Measurements from ENCODE around the gene AAR2. TPM values are rescaled to one million over a fixed set of nuclear protein-coding genes. Genes with fewer than 3 reads are reported as not detected.

Gene AAR2
- polyA plus RNA-seq, 1 donor from 2014 or later = 28.1 TPM

GRCh38 chr20:36217226-36217625 is 19.1 kb upstream of the AAR2 start:
- no peaks in the 10 kb centered on the region for H3K27me3 ChIP-seq (ENCODE audit: insufficient read depth, low read depth, low read length)
- no peak overlapping the region for H3K4me3 ChIP-seq (ENCODE audit: low read length)
- H3K79me2 ChIP-seq (replicated peaks; ENCODE audit: insufficient read depth, low read length) = no peaks in the 10 kb centered on the region
- no peak overlapping the region for H3K9ac ChIP-seq (ENCODE audit: low read length)
- H3K9me3 ChIP-seq (ENCODE audit: low read length) = no peaks in the 10 kb centered on the region
- H2AFZ ChIP-seq (ENCODE audit: low read depth, low read length) = no peak overlapping the region
- no peaks in the 10 kb centered on the region for H3F3A ChIP-seq (ENCODE audit: insufficient read depth, low read length, poor library complexity, severe bottlenecking)
- peaks cover 12% of the 10 kb centered on the region for H3K36me3 ChIP-seq (ENCODE audit: insufficient read depth, low read length)
- no peak overlapping the region for H3K27ac ChIP-seq (ENCODE audit: low read length)
- H4K20me1 ChIP-seq (ENCODE audit: insufficient read depth) = no peaks in the 10 kb centered on the region
- TF ChIP-seq SMC3 (conservative IDR thresholded peaks at IDR 0.05; ENCODE audit: poor library complexity) (no peak), TAF1 (IDR thresholded peaks at IDR 0.05; ENCODE audit: low read depth) (no peak), REST (IDR thresholded peaks at IDR 0.05; ENCODE audit: borderline replicate concordance) (no peak), RAD21 (conservative IDR thresholded peaks at IDR 0.05) (no peak), CTCF (IDR thresholded peaks at IDR 0.05; ENCODE audit: poor library complexity, severe bottlenecking) (no peak)
- no peak overlapping the region for H3K4me2 ChIP-seq (ENCODE audit: low read length)
- no peaks in the 10 kb centered on the region for H3K9me2 ChIP-seq (ENCODE audit: insufficient read depth, low read length)

DNA sequence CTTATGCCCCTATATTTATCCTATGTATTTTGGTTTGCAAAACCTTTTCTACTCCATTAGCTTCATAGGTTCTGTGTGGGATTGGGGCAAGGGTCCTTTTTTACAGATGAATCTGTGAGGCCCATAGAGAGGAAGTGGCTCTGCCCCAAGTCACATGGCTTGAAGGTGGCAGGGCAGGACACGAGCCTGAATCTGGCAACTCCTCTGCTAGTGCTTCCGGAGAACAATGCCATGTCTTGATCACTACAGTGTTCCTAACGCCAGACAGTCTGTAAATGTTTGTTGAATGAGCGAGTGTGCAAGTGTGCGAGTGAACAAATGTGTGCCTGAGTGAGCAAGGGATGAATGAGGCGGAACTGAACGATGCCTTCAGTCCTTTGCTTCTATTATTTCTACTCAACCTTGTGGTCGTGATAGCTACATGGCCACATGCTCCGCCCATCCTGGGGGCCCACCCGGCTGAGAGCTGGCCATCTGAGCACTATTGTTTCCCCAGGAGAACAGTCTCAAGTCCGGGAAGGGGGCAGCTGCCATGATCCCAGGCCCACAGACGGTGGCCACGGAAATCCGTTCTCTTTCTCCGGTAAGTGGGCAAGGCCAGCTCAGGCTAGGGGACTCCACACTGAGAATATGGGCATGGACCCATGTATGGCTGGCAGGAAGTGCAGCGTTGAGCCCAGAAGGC is 17.8 kb upstream of the AAR2 start:
- Histone ChIP-seq H2AFZ (ENCODE audit: low read depth, low read length) (no peak overlapping the region), H4K20me1 (ENCODE audit: insufficient read depth) (no peaks in the 10 kb centered on the region), H3K36me3 (ENCODE audit: insufficient read depth, low read length) (peaks cover 12% of the 10 kb centered on the region), H3K79me2 (replicated peaks; ENCODE audit: insufficient read depth, low read length) (no peaks in the 10 kb centered on the region), H3K27me3 (ENCODE audit: insufficient read depth, low read depth, low read length) (no peaks in the 10 kb centered on the region), H3K4me3 (ENCODE audit: low read length) (no peak overlapping the region), H3K9me2 (ENCODE audit: insufficient read depth, low read length) (no peaks in the 10 kb centered on the region), H3F3A (ENCODE audit: insufficient read depth, low read length, poor library complexity, severe bottlenecking) (no peaks in the 10 kb centered on the region), H3K27ac (ENCODE audit: low read length) (no peak overlapping the region), H3K9ac (ENCODE audit: low read length) (no peak overlapping the region), H3K9me3 (ENCODE audit: low read length) (no peaks in the 10 kb centered on the region), H3K4me2 (ENCODE audit: low read length) (no peak overlapping the region)
- TF ChIP-seq CTCF (IDR thresholded peaks at IDR 0.05; ENCODE audit: poor library complexity, severe bottlenecking) = no peak

Data from neural cell (in vitro differentiated cells).